GM18520 (cell line): ENCODE measurements around the gene SLC9C1.
A peak's percentile ranks its signal among the peaks of the same experiment; 100 is the strongest.

Experiments
- ATAC-seq: cut with Tn5 transposase; IDR thresholded peaks from one replicate; pipeline ENCODE4 v1.9.1; 2021; ENCODE audit not compliant: unreplicated experiment

The SLC9C1 gene

GRCh38 chr3:112132975-112133448 lies 161.0 kb downstream of the SLC9C1 start, which contains the start of gene GCSAM:
TSS of gene GCSAM (minus strand) at chr3:112133248. CDS start at chr3:112133120, 128 bp downstream.
- peak; percentile 70 for ATAC-seq

- ATAC-seq = no peak
Observed at GRCh38 chr3:112132554-112132953, 161.5 kb downstream of the SLC9C1 start.

DNA sequence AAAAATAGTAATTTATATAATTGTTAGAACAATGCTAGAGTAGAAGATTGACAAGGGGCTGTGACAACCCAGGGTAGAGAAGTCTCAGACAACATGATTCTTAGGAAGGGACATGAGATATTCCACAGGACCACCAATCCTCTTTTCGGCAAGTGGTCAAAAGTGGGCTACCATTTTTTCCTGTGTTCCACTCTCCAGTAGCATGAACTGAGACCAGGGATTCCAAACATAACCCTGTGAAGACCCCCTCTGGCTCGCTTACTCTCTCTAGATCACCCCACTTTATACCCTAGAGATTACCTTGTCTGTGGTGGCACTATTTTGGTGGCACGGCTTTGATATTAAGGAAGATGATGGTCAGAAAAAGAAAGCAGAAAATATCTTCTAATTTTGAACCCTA lies 161.9 kb downstream of the SLC9C1 start:
- no peak for ATAC-seq

DNA sequence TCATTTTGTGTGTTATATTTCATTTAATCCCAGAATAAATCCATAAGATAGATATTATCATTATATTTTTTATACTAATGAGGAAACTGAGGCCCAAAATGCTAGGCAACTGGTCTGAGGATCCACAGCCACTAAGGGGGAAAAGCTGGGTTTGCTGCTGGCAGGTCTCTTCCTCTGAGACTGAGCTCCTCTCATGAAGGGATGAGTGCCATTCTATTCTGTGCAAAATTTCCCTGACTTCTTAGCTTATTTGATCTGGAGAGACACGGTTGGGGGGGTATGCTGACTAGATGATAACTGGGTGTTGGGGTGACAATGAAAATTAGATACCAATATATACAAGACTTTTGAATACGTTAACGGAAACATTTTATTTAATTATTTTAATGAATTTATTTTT lies 162.9 kb downstream of the SLC9C1 start:
- no peak for ATAC-seq

DNA sequence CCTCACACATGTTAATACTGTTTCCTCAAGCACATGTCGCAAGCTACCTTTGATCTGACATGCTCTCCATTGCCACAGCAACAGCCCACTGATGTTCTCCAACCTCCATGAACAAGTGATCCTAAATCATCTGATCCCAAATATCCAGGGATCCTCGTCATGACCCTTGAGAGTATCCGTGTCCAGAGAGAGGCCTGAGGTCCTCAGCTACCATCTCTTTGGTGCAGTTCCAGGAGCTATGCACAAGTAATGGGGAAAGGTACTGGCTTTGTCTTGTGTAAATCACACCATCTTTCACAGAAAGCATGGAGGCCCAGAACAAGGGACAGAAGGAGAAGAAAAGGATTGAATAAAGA lies 163.4 kb downstream of the SLC9C1 start:
- ATAC-seq = no peak

DNA sequence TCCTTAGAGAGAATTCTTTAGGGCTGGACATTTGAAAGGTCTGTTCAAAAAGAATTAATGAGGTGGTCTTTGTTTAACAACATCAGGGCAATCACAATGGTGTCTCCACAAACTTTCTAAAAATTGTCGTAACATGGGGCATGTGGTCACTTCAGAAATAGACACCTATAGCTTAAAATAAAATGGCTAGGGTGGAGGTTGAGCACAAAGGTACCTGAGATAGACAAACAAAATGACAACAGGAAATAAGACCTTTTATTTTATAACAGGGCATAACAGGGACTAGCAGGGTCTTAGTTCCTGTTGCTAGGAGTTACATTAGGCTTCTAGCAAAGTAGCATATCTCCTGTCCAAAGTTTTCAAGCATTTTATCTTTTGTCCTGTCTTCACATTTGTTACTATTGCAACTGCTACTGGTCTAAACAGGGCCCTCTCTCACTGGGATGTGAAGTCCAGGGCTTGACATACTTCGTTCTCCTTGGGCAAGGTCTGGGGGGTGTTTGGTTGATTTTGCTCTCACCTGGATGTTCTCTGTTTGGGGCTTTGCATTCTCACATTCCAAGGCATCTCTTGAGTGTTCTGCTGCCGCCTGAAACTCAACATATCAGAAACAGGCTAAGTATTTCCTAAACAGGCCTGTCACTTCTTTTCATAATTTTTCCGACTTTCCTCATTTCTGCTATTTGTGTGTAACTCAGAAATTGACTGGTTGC lies 163.9 kb downstream of the SLC9C1 start:
- ATAC-seq = no peak

GRCh38 chr3:112128843-112129727 lies 164.9 kb downstream of the SLC9C1 start:
- ATAC-seq = peak; percentile 20

DNA sequence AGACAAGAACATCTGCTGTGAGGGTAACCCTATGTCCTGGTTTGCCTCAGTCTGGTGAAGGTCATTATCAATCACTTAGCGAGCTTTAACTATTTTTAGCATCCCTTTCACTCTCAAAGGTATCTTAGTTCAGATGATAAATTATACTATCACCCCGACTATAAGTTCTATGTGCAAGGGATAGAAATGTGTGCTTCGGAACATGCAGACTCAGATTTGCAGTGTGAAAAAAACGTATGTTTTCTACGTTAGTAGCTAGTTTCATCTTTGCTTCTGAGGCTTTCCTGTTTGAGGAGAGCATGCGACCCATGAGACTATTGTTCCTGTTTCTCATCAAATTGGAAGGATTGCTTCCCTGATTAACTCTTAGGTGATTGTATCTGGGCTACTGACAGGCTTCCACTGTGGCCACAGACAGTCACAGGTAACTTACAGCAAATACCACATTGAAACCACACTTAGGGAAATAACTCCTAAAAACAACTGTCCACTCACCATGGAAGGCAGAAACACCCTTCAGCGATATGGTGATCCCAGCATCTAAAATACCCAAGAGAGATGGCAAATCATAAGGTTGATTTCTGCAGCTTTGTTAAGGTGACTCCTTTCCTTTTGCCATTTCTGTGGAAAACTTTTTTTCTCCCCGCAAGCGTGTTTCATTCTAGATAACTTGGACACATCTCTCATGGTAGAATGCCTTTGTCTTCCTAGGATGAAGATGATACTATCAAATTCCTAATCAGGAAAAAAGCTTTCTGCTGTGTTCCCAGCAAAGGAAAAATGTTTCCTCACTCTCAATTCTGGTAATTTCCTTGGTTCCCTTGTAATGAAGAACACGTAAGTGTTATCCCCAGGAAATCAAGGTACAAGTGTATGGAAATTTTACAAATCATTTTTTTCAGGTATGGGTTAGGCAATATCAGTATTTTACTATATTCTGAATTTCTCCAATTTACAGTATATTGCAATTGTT lies 166.2 kb downstream of the SLC9C1 start:
- ATAC-seq = no peak

DNA sequence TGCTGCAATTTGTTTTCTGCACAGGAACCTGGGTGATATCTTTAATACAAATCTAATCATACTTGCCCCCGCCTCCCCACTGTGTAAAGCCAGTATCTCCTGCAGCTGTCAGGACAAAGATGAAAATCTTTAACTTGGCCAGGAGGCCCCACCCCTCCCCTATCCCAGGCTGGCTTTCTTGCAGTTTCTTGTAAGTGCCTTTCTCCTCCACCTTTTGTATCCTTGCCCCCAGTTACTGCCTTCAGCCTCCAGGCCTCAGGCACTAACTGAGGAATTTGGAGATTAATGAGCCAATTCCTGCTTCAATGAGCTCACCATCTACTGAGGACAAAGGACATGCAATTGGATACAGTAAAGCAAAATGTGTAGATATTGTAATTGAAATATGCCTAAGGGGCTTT lies 167.5 kb downstream of the SLC9C1 start:
- no peak for ATAC-seq

GRCh38 chr3:112124907-112125607 lies 169.0 kb downstream of the SLC9C1 start:
- no peak for ATAC-seq

GRCh38 chr3:112123548-112123947 lies 170.5 kb downstream of the SLC9C1 start:
- ATAC-seq = no peak

DNA sequence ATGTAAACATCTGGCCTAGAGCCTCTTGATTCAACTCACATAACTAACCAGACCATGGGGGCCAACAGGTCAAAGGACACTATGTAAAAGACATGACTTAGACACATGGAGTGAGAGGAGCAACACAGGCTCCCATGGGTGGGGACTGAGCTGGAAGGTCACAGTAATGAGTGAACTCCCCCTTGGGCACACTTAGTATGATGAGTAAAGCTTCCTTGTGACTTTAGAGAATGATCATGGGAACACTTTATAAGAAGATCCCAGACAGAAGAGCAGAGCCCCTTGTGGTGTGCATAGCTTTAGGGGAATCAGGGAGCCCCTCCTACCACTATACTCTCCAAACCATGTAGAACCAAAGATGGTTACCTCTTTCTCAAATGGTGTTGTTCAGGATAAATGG lies 171.1 kb downstream of the SLC9C1 start:
- no peak for ATAC-seq

GRCh38 chr3:112121577-112122547 lies 172.2 kb downstream of the SLC9C1 start:
- ATAC-seq = no peak

DNA sequence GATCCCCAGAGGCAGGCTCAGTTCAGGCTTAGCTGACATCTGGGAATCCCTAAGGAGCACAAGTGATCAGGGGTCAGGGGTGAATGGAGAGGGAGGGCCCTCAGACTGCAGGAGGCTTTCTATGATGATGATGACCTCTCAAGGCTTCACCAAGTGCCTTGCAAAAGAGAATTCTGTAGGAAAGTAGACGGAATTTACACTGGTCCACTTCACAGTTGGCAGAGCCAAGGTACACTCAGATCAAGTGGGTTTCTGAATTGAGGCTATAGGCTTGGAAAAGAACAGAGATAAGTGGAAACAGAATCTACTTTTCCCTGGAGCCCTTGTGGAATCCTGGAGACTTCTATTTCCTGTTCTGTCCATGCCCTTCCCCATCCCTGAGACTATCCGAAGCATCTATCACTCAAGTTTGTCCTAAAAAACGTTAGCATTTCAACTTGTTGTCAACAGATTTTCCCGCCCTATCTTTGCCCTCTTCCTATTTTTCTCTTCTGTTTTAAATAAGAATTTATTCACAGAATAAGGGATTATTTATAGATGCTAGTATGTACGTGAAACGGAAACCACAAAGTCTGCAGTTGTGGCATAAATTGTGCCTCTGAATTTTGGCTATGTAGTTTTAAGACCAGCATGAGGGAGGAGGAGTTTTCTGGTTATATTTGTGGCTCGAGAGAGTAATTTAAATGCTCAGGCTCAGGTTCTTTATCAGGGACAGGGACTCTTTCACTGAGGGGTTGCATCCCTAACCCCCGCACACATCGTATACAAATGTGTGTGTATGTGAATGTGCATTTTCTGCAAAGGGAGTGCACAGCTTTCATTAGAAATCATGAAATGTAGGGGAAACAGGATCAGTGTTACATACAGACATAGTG lies 173.8 kb downstream of the SLC9C1 start:
- no peak for ATAC-seq

GRCh38 chr3:112117841-112118571 lies 176.0 kb downstream of the SLC9C1 start:
- ATAC-seq = no peak

GRCh38 chr3:112117415-112117814 lies 176.6 kb downstream of the SLC9C1 start:
- ATAC-seq = no peak

DNA sequence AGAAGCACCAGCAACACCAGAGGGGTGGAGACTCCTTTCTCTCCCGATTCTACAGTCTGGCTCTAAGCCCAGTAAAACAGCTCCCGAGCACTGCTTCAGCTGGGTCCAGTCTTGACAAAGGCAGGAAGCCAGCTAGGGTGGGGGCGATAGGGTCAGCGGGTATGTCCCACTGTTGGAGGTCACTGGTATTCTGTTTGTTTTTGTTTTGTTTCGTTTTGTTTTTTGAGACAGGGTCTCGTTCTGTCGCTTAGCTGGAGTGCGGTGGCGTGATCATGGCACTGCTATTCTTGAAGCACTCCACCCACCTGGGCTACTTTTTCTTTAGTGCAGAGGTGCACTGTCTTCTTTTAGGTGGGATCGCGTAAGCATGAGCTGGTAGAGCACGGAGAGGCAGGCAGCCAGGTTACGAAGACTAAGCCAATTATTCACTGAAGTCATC lies 177.2 kb downstream of the SLC9C1 start:
- ATAC-seq = no peak
